KMS-11 (cell line): ENCODE data around the gene EIF4B.

Source experiments
- H2AFZ ChIP-seq: fragments of 200-600 bp; sonication (generic); 2 replicates; pipeline ENCODE4 v1.6.1; 2016; ENCODE audit warnings: antibody characterized with exemption, mixed run types, low read depth
- H3K27ac ChIP-seq: fragments of 200-600 bp; sonication (generic); 2 replicates; pipeline ENCODE4 v1.6.1; 2016; ENCODE audit warnings: mild to moderate bottlenecking, mixed run types
- H3K27me3 ChIP-seq: fragments of 200-600 bp; sonication (generic); 2 replicates; pipeline ENCODE4 v1.6.1; 2017; ENCODE audit warnings: mild to moderate bottlenecking, low read depth, mixed run types, moderate library complexity; ENCODE audit not compliant: insufficient read depth
- H3K36me3 ChIP-seq: fragments of 200-600 bp; sonication (generic); 2 replicates; pipeline ENCODE4 v1.6.1; 2017; ENCODE audit warnings: mild to moderate bottlenecking, mixed run types; ENCODE audit not compliant: insufficient read depth
- H3K4me1 ChIP-seq: fragments of 200-600 bp; sonication (generic); 2 replicates; pipeline ENCODE4 v1.6.1; 2016; ENCODE audit warnings: mild to moderate bottlenecking, low read depth, mixed run types; ENCODE audit not compliant: poor library complexity, severe bottlenecking
- H3K4me2 ChIP-seq: fragments of 200-600 bp; sonication (generic); 2 replicates; pipeline ENCODE4 v1.7.0; 2016; ENCODE audit warnings: mild to moderate bottlenecking, mixed run types
- H3K4me3 ChIP-seq: fragments of 200-600 bp; sonication (generic); IDR thresholded peaks from 2 replicates; pipeline ENCODE4 v1.6.1; 2017; ENCODE audit warnings: low read depth, low read length, mixed read lengths; ENCODE audit not compliant: insufficient read depth
- H3K79me2 ChIP-seq: fragments of 200-600 bp; sonication (generic); 2 replicates; pipeline ENCODE4 v1.6.1; 2016; ENCODE audit warnings: low read depth, mixed run types; ENCODE audit not compliant: insufficient read depth
- H3K9ac ChIP-seq: fragments of 200-600 bp; sonication (generic); 2 replicates; pipeline ENCODE4 v1.6.1; 2016; ENCODE audit warnings: mild to moderate bottlenecking, mixed run types
- H4K20me1 ChIP-seq: fragments of 200-600 bp; sonication (generic); 2 replicates; pipeline ENCODE4 v1.6.1; 2016; ENCODE audit warnings: mild to moderate bottlenecking, mixed run types; ENCODE audit not compliant: insufficient read depth
- TF ChIP-seq, protein P1 (sequence below): fragments of 200-600 bp; sonication (generic); conservative IDR thresholded peaks from 2 replicates; pipeline ENCODE4 v1.6.1; 2017; ENCODE audit warnings: low read depth, mild to moderate bottlenecking, antibody characterized with exemption, low read length, moderate library complexity, mixed read lengths

EIF4B gene

DNA sequence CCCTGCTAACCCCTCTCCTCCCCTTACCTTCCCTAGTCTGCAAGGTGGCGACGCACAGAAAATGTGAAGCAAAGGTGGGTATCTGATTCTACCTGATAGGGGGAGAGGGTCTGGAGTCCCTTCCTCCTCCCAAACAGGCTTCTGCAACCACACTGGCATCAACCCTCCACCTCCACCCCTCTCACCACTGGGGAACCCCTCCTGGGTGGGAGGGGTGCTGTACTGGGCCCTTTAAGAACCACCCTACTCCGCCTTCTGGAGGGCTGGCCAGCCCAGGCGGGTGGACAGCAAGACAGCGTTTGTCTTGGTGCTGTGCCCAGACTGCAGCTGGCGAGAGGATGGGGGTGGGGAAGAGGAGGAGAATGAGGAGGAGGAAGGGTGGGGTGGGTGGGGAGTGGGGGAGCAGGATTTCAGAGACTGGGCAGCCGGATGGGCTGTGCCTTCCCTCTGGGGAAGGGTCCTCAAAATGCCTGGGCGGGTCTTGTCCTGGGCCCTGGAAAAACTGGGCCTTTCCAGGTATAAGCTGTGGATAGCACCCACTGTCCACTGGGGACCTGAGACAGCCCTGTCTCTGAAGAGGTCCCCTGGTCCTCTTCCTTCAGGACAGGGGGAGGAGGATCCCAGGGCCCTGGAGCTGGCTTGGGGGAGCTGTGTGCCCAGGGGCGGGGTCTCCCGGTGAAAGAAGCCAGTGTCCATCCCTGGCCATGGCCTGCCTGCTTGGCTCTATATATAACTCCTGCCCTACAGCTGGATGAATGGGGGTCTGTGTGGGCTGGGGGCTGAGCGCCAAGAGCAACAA, 46.4 kb downstream of the EIF4B start:
- no peaks in the 10 kb centered on the region for H3K36me3 ChIP-seq
- H3K4me3 ChIP-seq, result no peak overlapping the region
- H3K79me2 ChIP-seq, result no peaks in the 10 kb centered on the region
- no peak overlapping the region for H3K4me2 ChIP-seq
- TF ChIP-seq, protein P1, sequence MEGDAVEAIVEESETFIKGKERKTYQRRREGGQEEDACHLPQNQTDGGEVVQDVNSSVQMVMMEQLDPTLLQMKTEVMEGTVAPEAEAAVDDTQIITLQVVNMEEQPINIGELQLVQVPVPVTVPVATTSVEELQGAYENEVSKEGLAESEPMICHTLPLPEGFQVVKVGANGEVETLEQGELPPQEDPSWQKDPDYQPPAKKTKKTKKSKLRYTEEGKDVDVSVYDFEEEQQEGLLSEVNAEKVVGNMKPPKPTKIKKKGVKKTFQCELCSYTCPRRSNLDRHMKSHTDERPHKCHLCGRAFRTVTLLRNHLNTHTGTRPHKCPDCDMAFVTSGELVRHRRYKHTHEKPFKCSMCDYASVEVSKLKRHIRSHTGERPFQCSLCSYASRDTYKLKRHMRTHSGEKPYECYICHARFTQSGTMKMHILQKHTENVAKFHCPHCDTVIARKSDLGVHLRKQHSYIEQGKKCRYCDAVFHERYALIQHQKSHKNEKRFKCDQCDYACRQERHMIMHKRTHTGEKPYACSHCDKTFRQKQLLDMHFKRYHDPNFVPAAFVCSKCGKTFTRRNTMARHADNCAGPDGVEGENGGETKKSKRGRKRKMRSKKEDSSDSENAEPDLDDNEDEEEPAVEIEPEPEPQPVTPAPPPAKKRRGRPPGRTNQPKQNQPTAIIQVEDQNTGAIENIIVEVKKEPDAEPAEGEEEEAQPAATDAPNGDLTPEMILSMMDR, result no peak
- no peak overlapping the region for H3K9ac ChIP-seq
- no peak overlapping the region for H3K27ac ChIP-seq
- H3K27me3 ChIP-seq, result no peaks in the 10 kb centered on the region; the same call in 1 of the 2 replicates
- H2AFZ ChIP-seq, result no peak overlapping the region
- peaks cover 8% of the 10 kb centered on the region for H3K4me1 ChIP-seq
- no peaks in the 10 kb centered on the region for H4K20me1 ChIP-seq

DNA sequence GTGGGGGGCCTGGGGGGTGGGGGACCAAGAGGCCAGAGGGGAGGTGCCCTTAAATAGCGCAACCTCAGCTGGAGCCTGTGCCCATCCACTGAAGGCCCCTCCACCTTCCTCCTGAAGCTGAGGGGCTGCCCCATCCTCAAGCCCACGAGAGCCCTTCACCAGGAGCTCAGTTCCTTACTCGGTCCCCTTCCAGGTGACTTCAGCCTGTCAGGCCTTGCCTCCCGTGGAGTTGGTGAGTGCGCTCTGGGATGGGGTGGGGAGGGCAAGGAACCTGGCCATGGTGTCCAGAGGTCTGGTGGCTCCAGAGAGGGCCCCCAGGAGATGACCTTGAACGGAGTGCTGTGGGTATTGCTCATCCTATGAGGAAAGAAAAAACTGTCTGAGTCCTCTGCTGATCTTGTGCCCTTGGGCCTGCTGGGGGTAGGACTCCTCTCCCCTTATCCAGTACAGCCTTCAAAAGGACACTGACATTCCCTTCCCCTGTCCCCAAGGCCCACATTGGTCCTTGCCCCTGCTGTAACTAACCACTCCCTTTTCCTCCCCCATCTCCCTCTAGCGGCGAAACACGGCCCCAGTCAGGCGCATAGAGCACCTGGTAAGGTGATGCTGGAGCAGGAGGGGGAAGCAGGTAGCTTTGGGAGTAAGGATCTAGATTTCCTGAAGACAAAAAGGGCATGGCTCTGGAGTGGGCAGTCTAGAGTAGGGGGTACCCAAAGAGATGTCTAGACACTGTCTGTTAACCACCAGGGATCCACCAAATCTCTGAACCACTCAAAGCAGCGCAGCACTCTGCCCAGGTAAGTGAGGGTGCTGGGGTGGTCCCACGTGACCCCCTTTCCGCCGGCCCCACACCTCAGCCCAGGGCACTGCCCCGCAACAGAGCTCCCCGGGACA, 47.2 kb downstream of the EIF4B start:
- Histone ChIP-seq H3K79me2 (no peaks in the 10 kb centered on the region), H3K4me1 (peaks cover 6% of the 10 kb centered on the region), H3K36me3 (no peaks in the 10 kb centered on the region), H3K4me3 (peak overlapping the region; percentile 79), H3K4me2 (peak overlapping the region; percentile 58), H3K9ac (peak overlapping the region; percentile 55; the same call in 1 of the 2 replicates), H4K20me1 (no peaks in the 10 kb centered on the region), H3K27ac (peak overlapping the region; percentile 31; the same call in 1 of the 2 replicates), H3K27me3 (no peaks in the 10 kb centered on the region; the same call in 1 of the 2 replicates), H2AFZ (peak overlapping the region; percentile 82)
- TF ChIP-seq, protein P1, result peak; percentile 80

DNA sequence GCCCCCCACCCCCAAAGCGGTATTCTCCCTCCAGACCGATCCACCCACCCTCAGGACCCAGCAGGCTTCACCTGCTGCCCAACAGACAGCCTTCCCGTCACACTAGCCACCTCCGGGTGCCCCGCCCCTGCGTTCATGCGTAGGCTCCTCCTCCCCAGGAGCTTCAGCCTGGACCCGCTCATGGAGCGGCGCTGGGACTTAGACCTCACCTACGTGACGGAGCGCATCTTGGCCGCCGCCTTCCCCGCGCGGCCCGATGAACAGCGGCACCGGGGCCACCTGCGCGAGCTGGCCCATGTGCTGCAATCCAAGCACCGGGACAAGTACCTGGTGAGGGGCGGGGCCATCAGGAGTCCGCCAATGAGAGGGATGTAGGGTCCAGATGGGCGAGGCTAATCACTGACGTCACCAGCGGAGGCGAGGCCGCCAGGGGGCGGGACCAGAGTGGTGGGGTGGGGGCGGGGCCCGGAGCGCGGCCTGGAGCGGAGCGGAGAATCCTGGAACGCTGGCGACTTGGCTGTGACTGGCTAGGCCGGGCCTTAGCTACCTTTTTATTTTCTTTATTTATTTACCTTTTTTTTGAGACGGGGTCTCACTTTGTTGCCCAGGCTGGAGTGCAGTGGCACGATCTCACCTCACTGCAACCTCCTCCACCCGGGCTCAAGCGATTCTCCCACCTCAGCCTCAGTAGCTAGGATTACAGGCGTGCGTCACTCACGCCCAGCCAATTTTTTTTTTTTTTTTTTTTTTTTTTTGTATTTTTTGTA, 48.0 kb downstream of the EIF4B start:
- Histone ChIP-seq H3K27me3 (peaks cover 4% of the 10 kb centered on the region; the same call in 1 of the 2 replicates), H3K79me2 (no peaks in the 10 kb centered on the region), H3K4me3 (peak overlapping the region; percentile 79), H3K27ac (peak overlapping the region; percentile 31; the same call in 1 of the 2 replicates), H3K36me3 (no peaks in the 10 kb centered on the region), H3K4me2 (peak overlapping the region; percentile 58), H3K9ac (peak overlapping the region; percentile 55), H4K20me1 (no peaks in the 10 kb centered on the region), H3K4me1 (peaks cover 6% of the 10 kb centered on the region), H2AFZ (peak overlapping the region; percentile 82)
- TF ChIP-seq, protein P1, result no peak
